NCI-H1436 (cell line): ENCODE results near the gene SIAH3.

ENCODE experiments used
- DNase-seq: peaks from one replicate; lab custom pipeline; 2025; lab: John Stamatoyannopoulos, UW

The SIAH3 gene

GRCh38 chr13:45742985-45743384 lies 108.6 kb downstream of the SIAH3 start:
- DNase-seq, result no peak

- DNase-seq, result no peak
These were observed 114.0 kb downstream of the SIAH3 start for GRCh38 chr13:45737571-45738017.

DNA sequence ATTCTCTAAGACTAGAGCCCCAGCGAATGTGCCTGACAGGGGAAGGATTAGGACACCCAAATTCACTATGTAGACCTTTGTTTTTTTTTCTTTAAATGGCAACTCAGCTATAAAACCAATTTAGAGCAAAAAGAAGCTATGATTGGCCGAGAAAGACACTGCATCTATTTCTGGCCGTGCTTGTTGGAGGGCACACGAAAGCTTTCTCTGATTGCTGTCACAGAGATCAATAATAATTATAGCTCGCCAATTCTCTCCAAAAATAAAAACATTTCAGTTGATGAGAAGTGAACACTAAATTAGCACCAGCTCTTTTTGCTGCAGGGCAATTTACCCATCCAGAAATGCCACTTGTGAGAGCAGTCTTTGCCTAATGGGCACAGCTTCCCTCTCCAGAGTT lies 118.2 kb downstream of the SIAH3 start:
- DNase-seq, result peak; percentile 8

GRCh38 chr13:45732916-45733315 lies 118.6 kb downstream of the SIAH3 start:
- no peak for DNase-seq

DNA sequence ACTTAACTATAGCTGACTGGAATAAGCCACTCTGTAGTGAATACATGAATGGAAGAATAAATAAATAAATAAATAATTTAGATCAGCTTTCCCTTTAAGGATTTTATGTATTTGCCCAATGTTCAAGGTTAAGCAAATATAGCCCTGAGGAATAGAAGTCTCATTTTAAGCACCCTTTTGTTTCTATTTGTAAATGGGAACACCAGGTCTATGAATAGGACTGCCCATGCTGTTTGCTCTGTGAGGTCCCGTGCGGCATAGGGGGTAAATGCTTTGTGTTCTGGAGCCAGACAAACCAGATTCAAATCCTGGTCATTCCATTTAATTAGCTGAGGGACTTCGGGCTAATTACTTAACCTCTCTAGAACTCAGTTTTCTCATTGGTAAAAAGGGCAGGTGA lies 120.1 kb downstream of the SIAH3 start:
- DNase-seq, result no peak

GRCh38 chr13:45728759-45729158 lies 122.8 kb downstream of the SIAH3 start:
- DNase-seq, result no peak
